ENCODE measurements around the gene IL36A.

IL36A gene

DNA sequence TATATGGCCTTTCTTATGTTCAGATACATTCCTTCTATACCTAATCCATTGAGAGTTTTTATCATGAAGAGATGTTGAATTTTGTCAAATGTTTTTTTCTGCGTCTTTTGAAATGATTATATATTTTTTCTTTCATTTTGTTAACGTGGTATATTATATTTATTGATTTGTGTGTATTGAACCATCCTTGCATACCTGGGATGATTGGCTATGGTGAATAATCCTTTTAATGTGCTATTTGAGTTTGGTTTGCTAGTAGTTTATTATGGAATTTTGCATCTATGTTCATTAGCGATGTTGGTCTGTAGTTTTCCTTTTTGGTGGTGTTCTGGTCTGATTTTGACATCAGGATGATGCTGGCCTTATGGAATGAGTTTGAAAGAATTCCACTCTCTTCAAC, 15.6 kb upstream of the IL36A start:
- H3K36me3 Mint-ChIP-seq (ENCODE audit: low read depth) = no peaks in the 10 kb centered on the region

DNA sequence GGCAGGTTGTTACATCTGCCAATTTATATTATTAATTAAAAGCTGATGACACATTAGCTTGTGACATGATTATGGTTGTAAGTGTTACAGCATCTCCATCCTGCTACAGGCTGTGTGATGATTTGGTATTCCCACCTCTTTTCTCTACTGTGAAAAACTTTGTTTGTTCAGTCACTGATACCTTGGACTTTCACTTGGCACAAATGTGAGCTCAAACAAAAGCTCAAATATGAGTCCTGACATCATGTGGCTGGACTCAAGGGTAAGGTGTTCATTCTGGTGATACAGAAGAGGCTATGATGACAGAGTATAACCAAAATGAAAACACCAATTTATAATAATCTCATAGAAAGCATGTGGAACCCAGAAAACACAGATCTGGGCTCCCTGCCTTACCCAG, 11.4 kb upstream of the IL36A start:
- Mint-ChIP-seq H3K27me3 (peaks cover 11% of the 10 kb centered on the region), H3K4me3 (no peak overlapping the region), H3K4me1 (ENCODE audit: low read depth) (no peaks in the 10 kb centered on the region), H3K27ac (no peak overlapping the region), H3K9me3 (peaks cover 45% of the 10 kb centered on the region), H3K36me3 (ENCODE audit: low read depth) (no peaks in the 10 kb centered on the region)
- intact Hi-C loops (cut with micrococcal nuclease) = no loop called here

More for the DNA sequence above, 15.6 kb upstream of the IL36A start:
- peaks cover 38% of the 10 kb centered on the region for H3K9me3 Mint-ChIP-seq
- intact Hi-C loops (cut with micrococcal nuclease) = no loop called here
- peaks cover 11% of the 10 kb centered on the region for H3K27me3 Mint-ChIP-seq
- H3K27ac Mint-ChIP-seq = no peak overlapping the region
- H3K4me1 Mint-ChIP-seq (ENCODE audit: low read depth) = no peaks in the 10 kb centered on the region
- no peak overlapping the region for H3K4me3 Mint-ChIP-seq

GRCh38 chr2:112994648-112995047, 10.6 kb upstream of the IL36A start:
- Mint-ChIP-seq H3K27ac (no peak overlapping the region), H3K4me1 (ENCODE audit: low read depth) (no peaks in the 10 kb centered on the region), H3K9me3 (peaks cover 49% of the 10 kb centered on the region), H3K27me3 (peaks cover 11% of the 10 kb centered on the region), H3K4me3 (no peak overlapping the region), H3K36me3 (ENCODE audit: low read depth) (no peaks in the 10 kb centered on the region)
- intact Hi-C loops (cut with micrococcal nuclease) = no loop called here

DNA sequence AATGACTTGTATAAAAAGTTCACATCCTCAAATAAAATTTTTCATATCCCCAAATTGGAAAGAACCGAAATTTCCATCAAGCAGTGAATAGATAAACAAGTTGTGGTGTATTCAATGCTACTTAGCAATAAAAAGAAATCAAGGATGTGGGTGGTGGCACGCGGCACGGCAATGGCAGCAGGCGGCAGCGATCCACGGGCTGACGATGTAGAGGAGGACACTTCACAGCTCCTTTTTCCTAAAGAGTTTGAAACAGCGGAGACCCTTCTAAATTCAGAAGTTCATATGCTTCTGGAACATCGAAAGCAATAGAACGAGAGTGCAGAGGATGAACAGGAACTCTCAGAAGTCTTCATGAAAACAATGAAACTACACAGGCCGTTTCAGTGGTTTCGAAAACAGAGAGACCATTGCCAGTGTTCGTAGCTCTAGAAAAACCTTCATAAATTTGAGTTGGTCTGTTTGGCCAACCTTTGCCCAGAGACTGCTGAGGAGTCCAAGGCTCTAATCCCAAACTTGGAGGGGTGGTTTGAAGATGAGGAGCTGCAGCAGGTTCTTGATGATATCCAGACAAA, 9.8 kb upstream of the IL36A start:
- intact Hi-C loops (cut with micrococcal nuclease) = no loop called here
- H3K27me3 Mint-ChIP-seq = peaks cover 8% of the 10 kb centered on the region
- no peak overlapping the region for H3K27ac Mint-ChIP-seq
- peaks cover 52% of the 10 kb centered on the region for H3K9me3 Mint-ChIP-seq
- H3K4me1 Mint-ChIP-seq (ENCODE audit: low read depth) = no peaks in the 10 kb centered on the region
- no peaks in the 10 kb centered on the region for H3K36me3 Mint-ChIP-seq (ENCODE audit: low read depth)
- no peak overlapping the region for H3K4me3 Mint-ChIP-seq

- Mint-ChIP-seq H3K4me3 (no peak overlapping the region), H3K36me3 (ENCODE audit: low read depth) (no peaks in the 10 kb centered on the region), H3K27ac (no peak overlapping the region), H3K4me1 (ENCODE audit: low read depth) (no peaks in the 10 kb centered on the region), H3K9me3 (peaks cover 57% of the 10 kb centered on the region), H3K27me3 (peaks cover 7% of the 10 kb centered on the region)
- intact Hi-C loops (cut with micrococcal nuclease) = no loop called here
These were observed 8.6 kb upstream of the IL36A start for GRCh38 chr2:112996635-112997034.

GRCh38 chr2:112997151-112997550, 8.1 kb upstream of the IL36A start:
- Mint-ChIP-seq H3K36me3 (ENCODE audit: low read depth) (no peaks in the 10 kb centered on the region), H3K4me1 (ENCODE audit: low read depth) (no peaks in the 10 kb centered on the region), H3K4me3 (no peak overlapping the region), H3K27me3 (peaks cover 5% of the 10 kb centered on the region), H3K9me3 (peaks cover 55% of the 10 kb centered on the region), H3K27ac (no peak overlapping the region)
- intact Hi-C loops (cut with micrococcal nuclease) = no loop called here

DNA sequence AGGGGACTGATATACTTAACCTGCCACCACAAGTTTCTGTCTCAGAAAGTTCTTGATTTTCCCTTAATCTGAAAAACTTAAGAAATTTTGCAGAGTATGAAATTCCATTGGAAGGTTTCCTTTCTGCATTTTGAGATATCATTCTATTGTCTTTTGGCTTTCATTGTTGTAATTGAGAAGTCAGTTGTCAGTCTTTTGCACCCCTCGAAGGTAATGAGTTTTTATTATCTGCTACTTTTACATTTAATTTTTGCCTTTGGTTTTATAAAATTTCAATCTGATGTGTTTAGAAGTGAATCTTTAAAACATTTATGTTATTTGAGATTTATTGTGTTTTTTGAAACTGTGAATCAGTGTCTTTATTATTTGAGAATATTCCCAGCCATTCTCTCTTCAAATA, 4.8 kb upstream of the IL36A start:
- no peaks in the 10 kb centered on the region for H3K36me3 Mint-ChIP-seq (ENCODE audit: low read depth)
- no peak overlapping the region for H3K27ac Mint-ChIP-seq
- intact Hi-C loops (cut with micrococcal nuclease) = no loop called here
- no peak overlapping the region for H3K4me3 Mint-ChIP-seq
- no peaks in the 10 kb centered on the region for H3K4me1 Mint-ChIP-seq (ENCODE audit: low read depth)
- H3K27me3 Mint-ChIP-seq = no peaks in the 10 kb centered on the region
- H3K9me3 Mint-ChIP-seq = peaks cover 39% of the 10 kb centered on the region

DNA sequence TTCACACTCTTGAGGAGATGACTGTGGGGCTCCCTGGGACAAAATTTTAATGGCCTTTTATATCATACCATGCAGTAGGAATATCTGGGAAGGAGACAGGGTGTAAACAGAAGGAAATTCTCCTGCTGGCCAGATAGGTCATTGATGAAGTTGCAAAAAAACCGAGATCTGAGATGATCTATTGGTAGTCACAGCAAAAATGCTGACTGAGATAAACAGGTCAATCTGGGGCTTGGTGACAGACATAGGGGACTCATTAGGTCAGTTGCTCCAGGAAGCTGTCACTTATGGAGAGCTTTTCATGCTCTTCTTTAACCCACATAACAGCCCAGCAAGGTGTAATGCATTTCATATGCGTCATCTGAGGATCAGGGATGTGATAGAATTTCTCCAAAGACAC, 2.6 kb upstream of the IL36A start:
- Mint-ChIP-seq H3K9me3 (peaks cover 39% of the 10 kb centered on the region), H3K4me3 (no peak overlapping the region), H3K4me1 (ENCODE audit: low read depth) (no peaks in the 10 kb centered on the region), H3K27me3 (peaks cover 2% of the 10 kb centered on the region), H3K36me3 (ENCODE audit: low read depth) (no peaks in the 10 kb centered on the region), H3K27ac (no peak overlapping the region)
- intact Hi-C loops (cut with micrococcal nuclease) = no loop called here

GRCh38 chr2:113007250-113007649, 2.0 kb downstream of the IL36A start:
- peaks cover 10% of the 10 kb centered on the region for H3K27me3 Mint-ChIP-seq
- no peaks in the 10 kb centered on the region for H3K4me1 Mint-ChIP-seq (ENCODE audit: low read depth)
- no peak overlapping the region for H3K27ac Mint-ChIP-seq
- intact Hi-C loops (cut with micrococcal nuclease) = no loop called here
- no peaks in the 10 kb centered on the region for H3K9me3 Mint-ChIP-seq
- no peaks in the 10 kb centered on the region for H3K36me3 Mint-ChIP-seq (ENCODE audit: low read depth)
- H3K4me3 Mint-ChIP-seq = no peak overlapping the region

DNA sequence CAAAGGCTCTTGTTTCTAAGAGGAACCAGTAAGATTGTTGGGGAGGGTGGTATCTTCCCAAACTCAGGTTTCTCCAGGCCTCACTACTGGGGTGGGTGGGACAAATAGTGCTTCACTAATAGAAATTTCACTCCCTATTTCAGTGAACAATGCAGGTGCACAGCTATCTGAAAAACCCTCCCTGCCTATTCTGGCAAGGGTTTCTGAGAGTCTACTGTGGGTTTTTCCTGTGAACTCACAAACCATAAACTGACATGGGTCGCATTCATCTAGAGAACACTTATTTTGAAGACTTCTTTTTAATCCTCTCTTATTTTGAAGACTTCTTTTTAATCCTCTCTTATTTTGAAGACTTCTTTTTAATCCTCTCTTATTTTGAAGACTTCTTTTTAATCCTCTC, 4.4 kb downstream of the IL36A start:
- intact Hi-C loops (cut with micrococcal nuclease) = no loop called here
- Mint-ChIP-seq H3K36me3 (ENCODE audit: low read depth) (no peaks in the 10 kb centered on the region), H3K27ac (no peak overlapping the region), H3K9me3 (no peaks in the 10 kb centered on the region), H3K4me3 (no peak overlapping the region), H3K4me1 (ENCODE audit: low read depth) (no peaks in the 10 kb centered on the region), H3K27me3 (peaks cover 12% of the 10 kb centered on the region)

- H3K27ac Mint-ChIP-seq = no peak overlapping the region
- no peak overlapping the region for H3K4me3 Mint-ChIP-seq
- no peaks in the 10 kb centered on the region for H3K4me1 Mint-ChIP-seq (ENCODE audit: low read depth)
- no peaks in the 10 kb centered on the region for H3K36me3 Mint-ChIP-seq (ENCODE audit: low read depth)
- H3K9me3 Mint-ChIP-seq = no peaks in the 10 kb centered on the region
- peaks cover 15% of the 10 kb centered on the region for H3K27me3 Mint-ChIP-seq
- intact Hi-C loops (cut with micrococcal nuclease) = no loop called here
These were observed 4.8 kb downstream of the IL36A start for GRCh38 chr2:113010088-113010487.

DNA sequence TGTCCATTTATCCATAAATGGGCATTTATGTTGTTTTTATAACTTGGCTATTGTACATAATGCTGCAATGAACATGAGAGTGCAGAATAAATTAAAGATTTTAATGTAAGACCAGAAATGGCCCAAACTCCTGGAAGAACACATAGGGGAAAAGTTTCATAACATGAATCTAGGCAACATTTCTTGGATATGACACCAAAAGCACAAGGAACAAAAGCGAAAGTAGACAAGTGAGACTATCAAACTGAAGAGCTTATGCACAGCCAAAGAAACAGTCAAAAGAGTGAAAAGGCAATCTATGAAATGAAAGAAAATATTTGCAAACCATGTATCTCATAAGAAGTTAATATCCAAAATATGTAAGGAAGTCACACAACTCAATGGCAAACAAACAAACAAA, 5.8 kb downstream of the IL36A start:
- intact Hi-C loops (cut with micrococcal nuclease) = no loop called here
- H3K9me3 Mint-ChIP-seq = no peaks in the 10 kb centered on the region

DNA sequence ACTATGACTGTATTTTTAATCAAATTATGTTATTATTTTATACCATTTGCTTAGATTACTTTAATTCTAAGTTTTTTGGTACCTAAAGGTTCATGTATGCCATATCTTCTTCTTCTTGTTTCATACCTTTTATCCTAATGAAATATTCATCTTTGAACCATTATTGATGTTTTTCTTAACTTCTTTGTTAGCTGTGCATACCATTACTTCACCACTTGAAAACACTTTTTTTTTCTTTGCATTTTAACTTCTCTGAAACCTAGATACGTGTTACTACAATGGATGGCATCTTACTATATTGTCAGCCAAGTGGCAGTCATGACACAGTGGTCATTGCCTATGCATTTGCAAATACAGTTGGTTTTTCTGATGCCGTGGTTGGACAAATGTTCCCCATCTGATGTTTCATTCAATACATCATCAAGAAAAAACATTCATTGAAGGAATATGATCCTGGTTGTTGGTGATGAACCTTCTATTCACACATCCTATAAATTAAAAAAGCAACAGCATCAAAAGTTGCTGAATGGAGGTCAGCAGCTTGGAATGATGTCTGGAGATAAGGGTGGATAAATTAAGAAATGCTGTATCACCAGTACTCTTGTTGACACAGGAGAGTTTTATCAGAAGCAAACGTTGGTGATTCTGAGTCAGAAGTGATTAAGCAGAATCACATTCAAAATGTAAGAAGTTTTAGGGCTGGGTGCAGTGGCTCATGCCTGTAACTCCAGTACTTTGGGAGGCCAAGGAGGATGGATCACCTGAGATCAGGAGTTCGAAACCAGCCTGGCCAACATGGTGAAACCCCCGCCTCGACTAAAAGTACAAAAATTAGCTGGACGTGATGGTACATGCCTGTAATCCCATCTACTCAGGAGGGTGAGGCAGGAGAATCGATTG, 7.4 kb downstream of the IL36A start:
- intact Hi-C loops (cut with micrococcal nuclease) = no loop called here
- Mint-ChIP-seq H3K9me3 (no peaks in the 10 kb centered on the region), H3K4me3 (no peak overlapping the region), H3K4me1 (ENCODE audit: low read depth) (no peaks in the 10 kb centered on the region), H3K27me3 (peaks cover 13% of the 10 kb centered on the region), H3K36me3 (ENCODE audit: low read depth) (no peaks in the 10 kb centered on the region), H3K27ac (no peak overlapping the region)

More for the DNA sequence above, 5.8 kb downstream of the IL36A start:
- Mint-ChIP-seq H3K4me3 (no peak overlapping the region), H3K36me3 (ENCODE audit: low read depth) (no peaks in the 10 kb centered on the region), H3K27me3 (peaks cover 13% of the 10 kb centered on the region), H3K4me1 (ENCODE audit: low read depth) (no peaks in the 10 kb centered on the region), H3K27ac (no peak overlapping the region)

DNA sequence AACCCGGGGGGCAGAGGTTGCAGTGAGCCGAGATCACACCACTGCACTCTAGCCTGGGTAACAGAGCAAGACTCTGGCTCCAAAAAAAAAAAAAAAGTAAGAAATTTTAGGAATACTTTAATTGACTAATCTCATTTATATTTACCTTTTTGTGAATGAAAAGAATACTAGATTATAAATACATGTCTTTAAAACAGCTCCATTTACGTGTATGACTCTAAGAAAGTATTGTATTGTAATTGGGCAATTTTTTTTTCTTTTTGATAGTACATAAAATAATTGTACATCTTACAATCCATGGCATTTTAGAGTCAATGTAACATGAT, 8.0 kb downstream of the IL36A start:
- Mint-ChIP-seq H3K27ac (no peak overlapping the region), H3K4me3 (no peak overlapping the region), H3K27me3 (peaks cover 13% of the 10 kb centered on the region), H3K4me1 (ENCODE audit: low read depth) (no peaks in the 10 kb centered on the region), H3K9me3 (no peaks in the 10 kb centered on the region), H3K36me3 (ENCODE audit: low read depth) (no peaks in the 10 kb centered on the region)
- intact Hi-C loops (cut with micrococcal nuclease) = no loop called here

DNA sequence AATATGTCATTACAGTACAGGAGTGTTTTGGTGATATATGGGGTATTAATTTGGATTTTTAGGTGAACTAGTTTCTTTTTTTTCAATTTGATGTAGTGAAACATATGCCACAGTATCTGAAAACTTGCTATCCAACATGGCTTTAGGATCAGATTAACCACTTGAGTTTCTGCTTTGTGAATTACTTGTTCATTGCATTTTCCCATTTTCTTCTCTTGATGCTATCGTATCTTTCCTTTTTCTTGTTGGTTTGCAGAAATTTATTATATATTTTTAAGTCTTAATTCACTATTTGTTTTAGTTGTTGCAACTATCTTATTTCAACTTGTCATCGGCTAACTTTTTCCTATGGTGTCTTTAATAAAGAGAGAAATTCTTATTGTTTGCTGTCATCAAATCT, 8.8 kb downstream of the IL36A start:
- no peak overlapping the region for H3K4me3 Mint-ChIP-seq
- intact Hi-C loops (cut with micrococcal nuclease) = no loop called here
- no peaks in the 10 kb centered on the region for H3K9me3 Mint-ChIP-seq
- H3K36me3 Mint-ChIP-seq (ENCODE audit: low read depth) = no peaks in the 10 kb centered on the region
- no peaks in the 10 kb centered on the region for H3K4me1 Mint-ChIP-seq (ENCODE audit: low read depth)
- H3K27ac Mint-ChIP-seq = no peak overlapping the region
- peaks cover 16% of the 10 kb centered on the region for H3K27me3 Mint-ChIP-seq

Data from dendritic cell treated with granulocyte-macrophage colony-stimulating factor and Interleukin-4, amounts not matched to agents 40 ng/mL and 50 ng/mL, for 4 days (primary cell).